H9 (cell line): ENCODE measurements around the gene LINS1. TPM values are rescaled to one million over a fixed set of nuclear protein-coding genes. Genes with fewer than 3 reads are reported as not detected.
A peak's percentile ranks its signal among the peaks of the same experiment; 100 is the strongest.

Source experiments
- DNase-seq: peaks from one replicate; pipeline ENCODE4 v3.0.0-alpha.2; 2017
- H2AFZ ChIP-seq: one replicate; pipeline ENCODE4 v1.6.1; 2013; ENCODE audit warnings: mild to moderate bottlenecking, low read length, control low read depth, moderate library complexity
- H2AK5ac ChIP-seq: 2 replicates; pipeline ENCODE4 v1.6.1; 2013; ENCODE audit warnings: low read length, control low read depth, mixed read lengths; ENCODE audit not compliant: insufficient read length
- H2BK120ac ChIP-seq: one replicate; pipeline ENCODE4 v1.6.1; 2013; ENCODE audit warnings: low read depth, mild to moderate bottlenecking, low read length, control low read depth, inconsistent platforms; ENCODE audit not compliant: poor library complexity, severe bottlenecking
- H2BK12ac ChIP-seq: 2 replicates; pipeline ENCODE4 v1.6.1; 2013; ENCODE audit warnings: low read length, control low read depth, mixed read lengths, low read depth; ENCODE audit not compliant: insufficient read length
- H2BK15ac ChIP-seq: 2 replicates; pipeline ENCODE4 v1.6.1; 2013; ENCODE audit warnings: low read depth, low read length, control low read depth
- H2BK20ac ChIP-seq: one replicate; pipeline ENCODE4 v1.6.1; 2013; ENCODE audit warnings: low read depth, mild to moderate bottlenecking, low read length, control low read depth, inconsistent platforms; ENCODE audit not compliant: poor library complexity, severe bottlenecking
- H2BK5ac ChIP-seq: 2 replicates; pipeline ENCODE4 v1.6.1; 2013; ENCODE audit warnings: low read length, control low read depth, mixed read lengths; ENCODE audit not compliant: insufficient read length
- H3K14ac ChIP-seq: 2 replicates; pipeline ENCODE4 v1.6.1; 2013; ENCODE audit warnings: low read length, control low read depth; ENCODE audit not compliant: insufficient read depth
- H3K18ac ChIP-seq: 2 replicates; pipeline ENCODE4 v1.6.1; 2013; ENCODE audit warnings: low read depth, mild to moderate bottlenecking, mixed read lengths, low read length, control low read depth; ENCODE audit not compliant: insufficient read length
- H3K23ac ChIP-seq: 2 replicates; pipeline ENCODE4 v1.6.1; 2013; ENCODE audit warnings: low read length, control low read depth, mixed read lengths, low read depth; ENCODE audit not compliant: insufficient read length
- H3K23me2 ChIP-seq: 2 replicates; pipeline ENCODE4 v1.6.1; 2013; ENCODE audit warnings: low read depth, mild to moderate bottlenecking, mixed read lengths, low read length, control low read depth; ENCODE audit not compliant: insufficient read length, poor library complexity, severe bottlenecking
- H3K27ac ChIP-seq: 2 replicates; pipeline ENCODE4 v1.5.1; 2013; ENCODE audit warnings: low read length, control low read depth, mixed read lengths, low read depth; ENCODE audit not compliant: insufficient read length
- H3K27me3 ChIP-seq: 2 replicates; pipeline ENCODE4 v1.6.1; 2013; ENCODE audit warnings: low read length, control low read depth, inconsistent platforms; ENCODE audit not compliant: insufficient read depth
- H3K4ac ChIP-seq: 2 replicates; pipeline ENCODE4 v1.6.1; 2013; ENCODE audit warnings: low read depth, mild to moderate bottlenecking, control low read depth, inconsistent platforms, low read length, moderate library complexity
- H3K4me1 ChIP-seq: 2 replicates; pipeline ENCODE4 v1.6.1; 2013; ENCODE audit warnings: low read length, control low read depth, inconsistent platforms; ENCODE audit not compliant: insufficient read depth
- H3K4me2 ChIP-seq: 2 replicates; pipeline ENCODE4 v1.6.1; 2013; ENCODE audit warnings: low read length, control low read depth, mixed read lengths; ENCODE audit not compliant: insufficient read length, insufficient read depth
- H3K56ac ChIP-seq: 2 replicates; pipeline ENCODE4 v1.6.1; 2013; ENCODE audit warnings: low read depth, mild to moderate bottlenecking, mixed read lengths, low read length, control low read depth; ENCODE audit not compliant: insufficient read length
- H3K79me1 ChIP-seq: 2 replicates; pipeline ENCODE4 v1.6.1; 2013; ENCODE audit warnings: low read depth, mild to moderate bottlenecking, moderate library complexity, low read length, control low read depth, inconsistent platforms; ENCODE audit not compliant: insufficient read depth, poor library complexity, severe bottlenecking
- H3K79me2 ChIP-seq: 2 replicates; pipeline ENCODE4 v1.6.1; 2013; ENCODE audit warnings: low read length, control low read depth, inconsistent platforms; ENCODE audit not compliant: insufficient read depth
- H3K9ac ChIP-seq: 2 replicates; pipeline ENCODE4 v1.6.1; 2013; ENCODE audit warnings: low read length, control low read depth, mixed read lengths; ENCODE audit not compliant: insufficient read length; ENCODE audit errors: extremely low read depth
- H3K9me3 ChIP-seq: one replicate; pipeline ENCODE4 v1.6.1; 2013; ENCODE audit warnings: low read depth, low read length, inconsistent platforms; ENCODE audit not compliant: control insufficient read depth
- H3T11ph ChIP-seq: one replicate; pipeline ENCODE4 v1.6.1; 2013; ENCODE audit warnings: mild to moderate bottlenecking, low read length, control low read depth, inconsistent platforms
- H4K20me1 ChIP-seq: one replicate; pipeline ENCODE4 v1.6.1; 2013; ENCODE audit not compliant: control insufficient read depth, insufficient read length, insufficient read depth
- H4K5ac ChIP-seq: 2 replicates; pipeline ENCODE4 v1.6.1; 2013; ENCODE audit warnings: low read depth, mild to moderate bottlenecking, mixed read lengths, low read length, control low read depth; ENCODE audit not compliant: insufficient read length
- H4K8ac ChIP-seq: replicated peaks from 2 replicates; pipeline ENCODE4 v1.6.1; 2013; ENCODE audit warnings: low read length, control low read depth, mixed read lengths, low read depth; ENCODE audit not compliant: insufficient read length
- H4K91ac ChIP-seq: 2 replicates; pipeline ENCODE4 v1.6.1; 2013; ENCODE audit warnings: low read depth, mild to moderate bottlenecking, moderate library complexity, mixed read lengths, low read length, control low read depth; ENCODE audit not compliant: insufficient read length
- H3K27ac Mint-ChIP-seq, 3 experiments: 2 replicates in 2 of 3; 3 replicates in 1 of 3; pipeline ENCODE4 v1.8.0; 2020 to 2021; ENCODE audit warnings: mixed read lengths in 3 of 3, mild to moderate bottlenecking in 1 of 3, moderate library complexity in 1 of 3
- H3K27me3 Mint-ChIP-seq: 2 replicates; pipeline ENCODE4 v1.8.0; 2021; ENCODE audit warnings: low read depth, mild to moderate bottlenecking, moderate library complexity, mixed read lengths
- H3K36me3 Mint-ChIP-seq, 3 experiments: 2 replicates in 2 of 3; 3 replicates in 1 of 3; pipeline ENCODE4 v1.8.0; 2020 to 2021; ENCODE audit warnings: low read depth in 3 of 3, mixed read lengths in 3 of 3; ENCODE audit not compliant: insufficient read depth in 1 of 3
- H3K4me1 Mint-ChIP-seq, 2 experiments: 2 replicates each; pipeline ENCODE4 v1.8.0; 2020; ENCODE audit warnings: mixed read lengths in 2 of 2
- H3K4me3 Mint-ChIP-seq, 2 experiments: 2 replicates in 1 of 2; 3 replicates in 1 of 2; pipeline ENCODE4 v1.8.0; 2020 to 2021; ENCODE audit warnings: mild to moderate bottlenecking in 2 of 2, mixed read lengths in 2 of 2, moderate library complexity in 1 of 2
- H3K9me3 Mint-ChIP-seq, 2 experiments: 2 replicates in 1 of 2; 3 replicates in 1 of 2; pipeline ENCODE4 v1.8.0; 2020; ENCODE audit warnings: mild to moderate bottlenecking in 2 of 2, mixed read lengths in 2 of 2, moderate library complexity in 1 of 2
- CTCF ChIP-seq: fragments of 200-600 bp; sonication (generic); conservative IDR thresholded peaks from 3 replicates; pipeline ENCODE4 v1.8.0; 2021; ENCODE audit warnings: antibody characterized with exemption, mild to moderate bottlenecking
- WGBS: extraction: QIAGEN DNeasy Blood & Tissue Kit; methylation state at CpG from one replicate; pipeline ENCODE4 v1.1.7; 2013; ENCODE audit warnings: missing lambda C conversion rate, low lambda C conversion rate, mixed read lengths; ENCODE audit not compliant: insufficient read length; ENCODE audit errors: extremely low coverage; 5-methylcytosine and 5-hydroxymethylcytosine counted together
- total RNA-seq: library from RNA; stranded (reverse); gene quantifications from 2 replicates; pipeline ENCODE4 v1.2.1, GENCODE V29; 2021

The LINS1 gene
- total RNA-seq, 1 experiment from 2014 or later = 8.8 TPM

GRCh38 chr15:100526027-100526481 lies 75.9 kb downstream of the LINS1 start:
- 0 out of 3 replicates have a peak, but pooled peaks have one; percentile 16 for TF ChIP-seq CTCF
- H3K9ac ChIP-seq = no peak overlapping the region
- H3K14ac ChIP-seq = no peak overlapping the region
- no peak overlapping the region for H2BK5ac ChIP-seq
- no peak overlapping the region for H2AFZ ChIP-seq
- no peak overlapping the region for H3K4ac ChIP-seq
- H3K18ac ChIP-seq = no peak overlapping the region
- H3K56ac ChIP-seq = no peak overlapping the region
- H3K23ac ChIP-seq = no peak overlapping the region
- no CpG with 5 or more reads among the region's 6 CpGs for WGBS
- H2AK5ac ChIP-seq = no peak overlapping the region
- no peaks in the 10 kb centered on the region for H3K9me3 ChIP-seq
- no peak overlapping the region for H4K8ac ChIP-seq
- peaks cover 0 to 3% of the 10 kb centered on the region in 2 experiments; a peak in 2 of 4 replicates for H3K4me1 Mint-ChIP-seq
- no peak overlapping the region for H4K5ac ChIP-seq
- H2BK120ac ChIP-seq = no peak overlapping the region
- peaks cover 5 to 6% of the 10 kb centered on the region in 2 experiments; a peak in 3 of 5 replicates for H3K9me3 Mint-ChIP-seq
- no peaks in the 10 kb centered on the region for H3K36me3 Mint-ChIP-seq
- DNase-seq = no peak
- H4K20me1 ChIP-seq = no peaks in the 10 kb centered on the region
- no peaks in the 10 kb centered on the region for H3K79me2 ChIP-seq
- no peak overlapping the region for H3T11ph ChIP-seq
- H3K79me1 ChIP-seq = no peaks in the 10 kb centered on the region
- no peak overlapping the region for H3K4me2 ChIP-seq
- H2BK12ac ChIP-seq = no peak overlapping the region
- H3K27ac ChIP-seq = no peak overlapping the region
- H3K27ac Mint-ChIP-seq = no peak overlapping the region
- H3K27me3 Mint-ChIP-seq = no peaks in the 10 kb centered on the region
- H3K23me2 ChIP-seq = no peaks in the 10 kb centered on the region
- H2BK20ac ChIP-seq = no peak overlapping the region
- H3K4me3 Mint-ChIP-seq = no peak overlapping the region
- no peak overlapping the region for H2BK15ac ChIP-seq
- H3K4me1 ChIP-seq = no peaks in the 10 kb centered on the region
- no peaks in the 10 kb centered on the region for H3K27me3 ChIP-seq
- H4K91ac ChIP-seq = no peak overlapping the region
